GM12892 (cell line): ENCODE data around the gene TENM4.

Source experiments
- POLR2A ChIP-seq: IDR thresholded peaks from 2 replicates; pipeline ENCODE4 v1.6.1; 2011; ENCODE audit warnings: low read depth, low read length, control low read depth
- POLR2AphosphoS5 ChIP-seq: IDR thresholded peaks from 2 replicates; pipeline ENCODE4 v1.6.1; 2011; ENCODE audit warnings: low read depth, low read length, control low read depth

GRCh38 chr11:78868563-78868962, 572.3 kb downstream of the TENM4 start:
- no peak for TF ChIP-seq POLR2AphosphoS5
- no peak for TF ChIP-seq POLR2A
